Stimulated activated CD4-positive, alpha-beta T cell treated with anti-CD3 and anti-CD28 coated beads, Interleukin-12 subunit alpha, Interleukin-12 subunit beta, amount 100 ng/mL, for 48 hours (primary cell): Measurements from ENCODE around the gene SLC30A2.

Experiments
- DNase-seq, 3 donors: peaks; one replicate each; pipeline ENCODE4 v3.0.0-alpha.2; 2020; ENCODE audit warnings: low read depth in 2 of 3, low spot score in 1 of 3

Gene SLC30A2

DNA sequence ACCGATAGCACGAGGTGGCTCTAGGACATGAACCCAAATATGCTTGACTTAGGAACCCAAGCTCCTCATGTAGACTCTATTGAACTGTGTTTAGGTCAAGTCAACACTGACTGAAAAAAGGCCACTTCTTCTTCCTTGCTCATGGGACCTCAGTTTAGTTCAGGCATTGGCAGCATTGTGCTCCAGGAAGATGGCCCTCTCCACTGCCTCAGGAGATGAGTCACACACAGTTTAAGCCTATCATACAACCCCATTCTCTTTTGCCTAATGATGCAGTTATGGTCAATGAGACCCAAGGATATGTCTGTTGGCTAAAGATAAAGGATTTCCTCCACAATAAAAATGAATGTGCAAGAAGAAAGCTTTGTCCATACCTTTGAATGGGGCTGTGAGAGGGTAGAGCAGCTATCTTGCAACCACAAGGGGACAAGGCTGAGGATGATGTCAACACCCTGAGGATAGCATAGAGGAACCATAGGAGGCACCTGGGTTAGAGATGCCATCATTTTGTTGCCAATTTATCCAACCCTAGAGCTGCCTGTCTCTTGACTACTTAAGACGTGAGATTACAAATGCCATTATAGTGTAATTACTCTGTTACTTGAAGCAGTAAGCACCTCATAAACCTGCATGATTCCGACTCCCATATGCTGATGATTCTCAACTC is 24.5 kb upstream of the SLC30A2 start:
- DNase-seq = no peak

- DNase-seq = no peak
These were observed 24.0 kb upstream of the SLC30A2 start for GRCh38 chr1:26069941-26070295.

DNA sequence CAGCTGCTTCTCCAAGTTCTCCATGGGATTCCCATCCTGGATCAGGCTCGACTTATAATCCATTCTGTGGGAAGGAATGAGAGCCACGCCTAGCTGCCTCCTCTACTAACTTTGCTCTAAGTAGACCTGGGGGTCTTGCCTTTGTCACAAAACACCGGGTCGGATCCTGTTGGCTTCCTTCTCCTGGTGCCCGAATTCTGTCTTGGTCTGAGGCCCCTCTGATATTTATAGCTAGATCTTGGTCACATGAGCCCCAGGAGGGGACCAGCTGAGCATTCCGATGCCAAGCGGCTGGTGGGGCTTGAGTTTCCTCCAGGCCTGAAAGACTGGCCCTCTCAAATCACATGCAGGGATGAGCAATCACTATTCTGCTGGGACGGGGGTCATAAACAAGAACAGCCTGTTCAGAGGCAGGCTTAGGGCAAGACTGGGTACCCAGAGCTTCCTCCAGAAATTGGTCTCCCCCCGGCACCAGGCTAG is 21.6 kb upstream of the SLC30A2 start, which contains the start of gene TRIM63:
Gene TRIM63, minus strand, starts transcription at position 199 of the 480 bp plus-strand sequence. Its CDS starts 136 bp downstream, at position 63.
- no peak for DNase-seq

DNA sequence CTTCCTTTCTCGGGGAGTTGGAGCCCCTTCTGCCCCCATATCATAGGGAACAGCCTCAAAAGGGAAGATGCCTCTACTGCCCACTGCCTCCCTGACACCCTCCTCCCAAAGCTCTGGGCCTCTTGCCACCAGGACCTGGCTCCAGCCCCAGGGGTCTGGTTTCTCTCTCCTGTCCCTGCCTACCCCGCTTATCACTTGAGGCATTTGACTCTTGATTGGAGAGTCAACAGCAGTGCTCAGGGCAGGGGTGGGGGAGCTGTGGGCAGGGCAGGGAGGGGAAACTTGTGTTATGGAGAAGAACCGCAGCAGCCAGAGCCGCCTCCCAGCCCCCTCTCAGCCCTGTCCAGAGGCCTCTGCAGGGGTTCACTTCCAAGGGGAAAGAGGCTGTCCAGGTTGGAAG is 20.9 kb upstream of the SLC30A2 start:
- no peak for DNase-seq

- no peak for DNase-seq
These were observed 20.2 kb upstream of the SLC30A2 start for GRCh38 chr1:26066160-26066559.

- no peak for DNase-seq
These were observed 18.6 kb upstream of the SLC30A2 start for GRCh38 chr1:26064553-26064952.

- DNase-seq = no peak
These were observed 15.1 kb upstream of the SLC30A2 start for GRCh38 chr1:26060832-26061574.

DNA sequence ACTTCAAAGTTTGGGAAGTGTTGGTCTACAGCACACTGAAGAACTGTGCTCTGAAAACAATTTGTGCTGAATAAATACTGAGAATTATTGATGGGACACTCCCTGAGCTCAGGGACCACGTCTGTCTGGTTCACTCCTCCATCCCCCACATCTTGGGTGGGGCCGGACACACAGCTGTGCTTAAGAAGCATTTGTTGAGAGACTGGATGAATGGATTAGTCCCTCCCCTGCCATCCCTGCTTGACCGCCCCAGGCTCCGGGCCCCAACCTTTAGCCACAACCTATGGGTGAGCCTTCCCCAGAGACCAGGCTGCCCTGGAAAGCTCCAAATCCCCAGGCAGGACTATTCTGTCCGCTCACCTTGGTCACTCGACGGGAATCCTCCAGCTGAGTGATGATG is 14.0 kb upstream of the SLC30A2 start:
- no peak for DNase-seq

DNA sequence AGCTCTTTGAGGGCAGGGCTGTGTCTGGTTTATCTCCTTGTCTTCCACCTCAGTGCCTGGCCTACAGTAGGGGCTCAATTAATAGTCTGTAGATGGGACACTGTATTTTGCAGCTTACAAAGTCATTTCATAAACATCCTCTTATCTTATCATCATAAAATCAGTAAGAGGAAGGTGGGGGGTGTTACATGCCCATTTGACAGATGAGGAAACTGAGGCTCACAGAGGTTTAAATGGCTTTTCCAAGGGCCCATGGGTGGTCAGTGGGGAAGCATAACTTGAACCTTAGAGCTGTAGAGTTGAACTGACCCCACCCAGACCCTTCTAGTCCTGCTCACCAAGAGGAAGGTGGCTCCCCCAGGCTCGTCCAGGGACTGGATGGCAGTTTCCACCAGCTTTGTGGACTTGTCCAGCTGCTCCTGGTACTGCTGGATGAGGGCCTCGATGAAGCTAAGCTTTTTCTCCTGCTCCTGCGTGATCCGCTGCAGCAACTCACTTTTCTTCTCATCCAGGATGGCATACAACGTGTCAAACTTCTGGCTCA is 12.2 kb upstream of the SLC30A2 start:
- no peak for DNase-seq

DNA sequence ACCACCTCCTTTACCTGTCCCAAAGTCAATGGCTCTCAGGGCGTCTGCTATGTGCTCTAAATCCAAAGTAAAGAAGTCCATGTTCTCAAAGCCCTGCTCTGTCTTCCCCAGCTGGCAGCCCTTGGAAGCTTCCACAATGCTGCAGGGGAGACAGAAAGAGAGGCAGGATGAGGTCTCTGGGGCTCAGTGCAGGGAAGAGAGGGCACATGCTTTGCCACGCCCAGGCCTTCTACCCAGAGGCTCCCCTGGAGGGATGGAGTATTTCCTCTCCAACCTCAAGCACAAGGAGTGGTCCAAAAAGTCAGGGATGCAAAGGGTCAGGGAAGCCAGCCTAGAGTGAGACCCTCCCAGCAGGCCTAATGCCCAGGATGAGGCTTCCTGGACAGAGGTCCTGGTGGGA is 11.3 kb upstream of the SLC30A2 start:
- no peak for DNase-seq

DNA sequence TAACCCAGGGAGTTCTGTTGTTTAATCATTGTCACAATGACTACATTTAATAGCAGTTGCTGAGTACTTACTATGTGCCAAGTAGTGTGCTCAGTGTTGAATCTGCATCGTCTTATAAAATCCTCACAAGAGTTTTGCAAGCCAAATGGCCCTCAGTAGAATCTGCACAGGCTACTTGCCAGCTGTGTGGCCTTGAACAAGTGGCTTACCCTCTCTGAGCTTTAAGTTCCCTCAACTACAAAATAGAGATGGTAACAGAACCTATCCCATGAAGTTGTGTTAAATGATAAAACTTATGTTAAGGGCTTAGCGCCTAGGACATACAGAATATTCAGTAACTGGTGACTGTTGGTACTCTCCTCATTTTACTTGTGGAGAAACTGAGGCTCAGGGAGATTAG is 9.1 kb upstream of the SLC30A2 start:
- DNase-seq = no peak

DNA sequence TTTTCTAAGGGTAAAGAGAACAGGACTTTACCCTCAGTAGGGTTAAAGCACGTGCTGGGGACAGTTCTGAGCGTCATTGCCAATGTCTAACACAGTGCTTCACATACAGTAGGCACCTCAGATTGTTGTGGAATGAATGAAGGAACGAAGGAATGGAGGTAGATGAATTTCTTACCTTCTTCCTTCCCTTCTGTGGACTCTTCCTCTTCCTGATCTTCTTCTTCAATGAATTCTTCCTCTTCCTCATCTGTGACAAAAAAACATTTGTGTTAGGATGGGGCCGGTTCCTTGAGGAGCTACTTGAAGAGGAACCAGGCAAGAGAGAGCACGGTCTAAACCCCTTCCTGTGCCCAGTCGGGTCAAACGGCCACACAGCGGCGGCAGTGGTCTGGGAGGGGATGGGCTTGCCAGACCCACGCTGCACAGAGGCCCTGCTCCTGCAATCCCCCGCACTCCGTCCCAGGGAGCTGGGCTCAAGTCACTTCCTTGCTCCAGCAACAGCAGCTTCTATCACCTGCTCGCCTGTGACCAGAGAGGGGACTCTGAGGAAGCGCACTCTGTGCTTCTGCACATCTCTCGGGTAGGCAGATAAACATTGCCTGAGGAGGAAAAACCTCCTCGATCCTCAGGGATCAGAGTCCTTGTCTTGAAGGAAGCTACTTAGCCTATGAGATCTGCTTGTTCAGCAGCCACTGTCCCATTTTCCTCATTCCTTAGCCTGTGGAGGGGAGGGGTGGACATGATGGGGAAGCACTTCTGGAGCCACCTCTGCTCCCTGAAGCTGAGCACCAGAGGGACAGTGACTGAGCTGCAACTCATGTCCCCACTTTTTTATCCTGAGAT is 8.0 kb upstream of the SLC30A2 start:
- DNase-seq = no peak

GRCh38 chr1:26050248-26050640 is 4.3 kb upstream of the SLC30A2 start:
- no peak for DNase-seq

DNA sequence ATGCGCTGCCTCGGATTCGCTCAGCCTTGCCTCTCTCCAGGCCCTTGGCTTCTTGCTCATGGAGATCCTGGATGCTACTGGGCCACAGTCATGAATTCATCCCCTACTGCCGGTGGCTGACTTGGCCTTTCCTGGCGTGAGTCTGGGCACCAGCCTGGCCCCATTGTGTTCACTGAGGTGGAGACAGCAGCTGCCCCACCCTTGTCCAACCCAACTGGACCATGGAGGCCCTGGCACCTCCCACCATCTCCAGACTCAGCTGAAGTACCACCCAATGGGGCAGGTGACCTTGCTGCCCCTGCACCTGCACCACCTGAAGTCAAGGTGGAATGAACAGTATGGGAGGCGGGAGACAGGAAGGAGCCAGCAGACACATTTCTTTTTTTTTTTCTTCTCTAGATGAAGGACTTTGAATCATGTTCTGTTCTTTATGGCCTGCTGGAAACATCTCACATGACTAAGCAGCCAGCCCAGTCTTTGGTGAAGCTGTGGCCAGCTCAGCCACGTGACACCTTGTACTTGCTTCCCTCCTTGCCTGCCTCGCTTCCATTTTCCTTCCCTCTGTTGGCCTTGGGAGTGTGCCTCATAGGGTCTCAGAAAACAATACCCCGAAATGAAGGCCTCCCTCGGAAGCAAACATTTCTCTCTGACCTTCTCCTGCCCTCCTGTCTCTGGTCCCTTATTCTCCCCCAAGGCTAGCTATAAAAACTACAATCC is 3.8 kb upstream of the SLC30A2 start:
- DNase-seq = no peak

DNA sequence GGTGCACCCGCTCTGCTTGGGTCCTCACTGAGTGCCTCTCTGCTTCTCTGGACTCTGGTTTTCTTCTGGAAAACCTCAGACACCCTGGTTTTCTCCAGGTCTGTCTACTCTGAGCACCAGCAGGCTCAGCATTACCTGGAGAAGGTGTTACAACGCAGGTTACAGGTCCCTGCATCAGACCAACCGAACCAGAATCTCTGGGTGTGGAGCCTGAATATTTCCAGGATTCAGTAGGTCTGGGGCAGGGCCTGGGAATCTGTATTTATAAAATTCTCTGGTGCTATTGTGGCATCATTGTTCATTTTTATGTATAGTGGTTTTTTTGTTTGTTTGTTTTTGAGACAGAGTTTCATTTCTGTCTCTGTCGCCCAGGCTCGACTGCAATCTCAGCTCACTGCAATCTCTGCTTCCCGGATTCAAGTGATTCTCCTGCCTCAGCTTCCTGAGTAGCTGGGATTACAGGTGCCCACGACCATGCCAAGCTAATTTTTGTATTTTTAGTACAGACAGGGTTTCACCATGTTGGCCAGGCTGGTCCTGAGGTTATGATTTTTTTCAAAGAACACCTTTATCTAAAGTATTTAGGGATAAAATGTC is 1.5 kb upstream of the SLC30A2 start:
- no peak for DNase-seq

DNA sequence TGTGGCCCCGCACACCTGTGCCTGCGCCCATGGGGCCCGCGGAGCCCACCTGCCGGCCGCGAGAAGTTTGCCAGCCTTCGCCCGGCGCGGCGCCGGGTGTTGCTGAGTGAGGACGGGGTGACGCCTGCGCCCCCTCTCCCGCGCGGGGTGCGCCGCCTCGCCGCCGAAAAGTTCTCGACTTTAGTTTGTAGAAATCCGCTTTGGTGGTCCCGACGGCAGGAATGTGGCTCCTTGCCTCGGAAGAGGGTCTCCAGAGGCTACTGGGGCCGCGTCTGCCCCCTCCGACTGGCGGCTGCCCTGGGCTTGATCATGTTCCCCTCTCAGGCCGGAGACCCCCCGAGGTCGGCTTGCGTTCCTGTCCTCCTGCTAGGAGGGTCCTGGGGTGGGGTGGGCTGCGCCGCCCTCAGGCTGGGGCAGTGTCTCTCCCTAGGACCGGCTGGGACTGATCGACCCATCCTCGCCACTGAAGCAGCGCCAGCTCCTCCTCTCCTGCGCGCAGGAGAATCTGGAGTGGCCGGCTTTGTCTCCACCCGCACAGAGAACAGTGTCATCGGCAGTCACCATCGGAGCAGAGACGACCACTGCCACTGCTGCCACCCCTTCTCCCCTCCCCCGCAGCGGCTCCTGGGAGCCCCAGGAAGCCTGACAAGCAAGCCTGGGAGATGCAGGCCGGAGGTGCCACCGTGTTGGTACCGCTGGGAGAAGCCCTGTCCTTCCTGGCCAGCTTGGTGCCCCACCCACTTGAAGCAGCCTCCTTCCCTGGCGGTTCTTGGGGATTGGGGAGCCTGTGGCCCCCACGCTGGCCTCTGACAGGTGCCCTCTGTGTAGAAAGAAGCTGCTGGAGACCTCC is 553 bp upstream of the SLC30A2 start:
- no peak for DNase-seq

- DNase-seq = no peak
These were observed 772 bp downstream of the SLC30A2 start for GRCh38 chr1:26044971-26045721.

DNA sequence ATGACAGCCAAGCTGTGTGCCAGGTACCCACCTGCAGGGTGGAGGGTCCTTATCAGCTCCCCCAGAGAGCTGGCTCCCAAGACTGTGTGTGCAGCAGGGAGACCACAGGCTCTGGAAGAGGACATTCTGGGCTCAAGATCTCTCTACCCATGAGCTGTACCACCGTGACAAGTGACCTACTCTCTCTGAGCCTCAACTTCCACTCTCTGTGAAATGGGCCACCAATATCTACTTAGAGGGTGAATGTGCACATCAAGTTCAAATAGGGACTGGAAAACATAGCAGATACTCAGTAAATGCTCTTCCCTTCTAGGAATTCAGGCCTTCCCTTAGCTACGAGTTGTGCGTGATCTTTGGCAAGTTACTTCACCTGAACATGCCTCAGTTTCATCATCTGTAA is 1.5 kb downstream of the SLC30A2 start:
- no peak for DNase-seq

DNA sequence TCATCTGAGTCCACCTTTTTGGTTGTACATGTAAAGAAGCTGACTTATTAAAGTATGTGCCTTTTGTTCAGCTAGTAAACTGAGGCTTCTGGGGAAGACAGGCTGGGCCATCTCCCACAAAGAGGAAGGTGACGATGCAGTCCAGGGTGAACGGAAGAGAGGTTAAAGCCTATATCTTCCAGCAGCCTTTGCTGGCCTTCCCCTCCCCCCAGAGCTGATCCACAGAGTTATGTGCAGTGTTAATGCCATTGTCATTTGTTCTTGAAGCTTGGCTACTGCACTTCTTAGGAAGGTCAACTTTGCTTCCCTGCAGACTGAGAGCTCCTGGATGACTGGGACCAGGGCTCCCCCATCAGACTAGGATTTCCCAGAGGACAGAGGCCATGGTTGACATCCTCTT is 2.2 kb downstream of the SLC30A2 start:
- no peak for DNase-seq
